HepG2 (cell line): ENCODE data around the gene SLC29A1. TPM values are rescaled to one million over a fixed set of nuclear protein-coding genes. Genes with fewer than 3 reads are reported as not detected.
A peak's percentile ranks its signal among the peaks of the same experiment; 100 is the strongest.

Experiments
- ATAC-seq: fragments of 200-7000 bp; cut with Tn5 transposase; 3 replicates; pipeline ENCODE4 v1.9.1; 2020; ENCODE audit warnings: mild to moderate bottlenecking, moderate library complexity
- BruUV-seq: library from RNA; stranded (reverse); fragments of 400-500 nt; replicated peaks from 2 replicates; lab custom pipeline; 2021; lab: Mats Ljungman, UMichigan
- CTCF ChIA-PET: fragments of 300-600 bp; formaldehyde crosslinking; extraction: SDS; loops from one replicate; lab custom pipeline; 2021; ENCODE audit warnings: low total read pairs, inconsistent platforms, low intra/inter-chr PET ratio; lab: Yijun Ruan, JAX
- POLR2A ChIA-PET: fragments of 350-600 bp; sonication (Branson Sonifier 250); formaldehyde crosslinking; loops from one replicate; lab custom pipeline; 2020; ENCODE audit warnings: antibody characterized with exemption, inconsistent platforms; lab: Yijun Ruan, JAX
- DNase-seq: peaks from one replicate; pipeline ENCODE4 v3.0.0-alpha.2; 2015; ENCODE audit warnings: low spot score
- FAIRE-seq: peaks from 3 replicates; lab custom pipeline; 2011; peaks lifted over from hg19 to GRCh38; lab: Jason Lieb, UNC
- H2AFZ ChIP-seq: one replicate; pipeline ENCODE4 v1.6.1; 2011; ENCODE audit warnings: low read length, inconsistent platforms
- H3K27ac ChIP-seq: fragments of 300-600 bp; 3 replicates; pipeline ENCODE4 v1.8.0; 2011; ENCODE audit warnings: mixed run types, mild to moderate bottlenecking, mixed read lengths, low read length, inconsistent platforms; ENCODE audit not compliant: insufficient read depth; ENCODE audit errors: extremely low read length
- H3K27me3 ChIP-seq, 2 experiments: fragments of 200-600 bp in 1 of 2; 2 replicates in 1 of 2; 3 replicates in 1 of 2; pipeline versions ENCODE4 v1.6.0 to v1.8.0; 2011; ENCODE audit warnings: low read length in 2 of 2, mild to moderate bottlenecking in 2 of 2, moderate library complexity in 2 of 2, inconsistent platforms in 1 of 2; ENCODE audit not compliant: insufficient read depth in 2 of 2, control insufficient read depth in 1 of 2
- H3K36me3 ChIP-seq, 2 experiments: fragments of 200-600 bp in 1 of 2; replicated peaks in 1 of 2; 2 replicates in 1 of 2; 3 replicates in 1 of 2; pipeline versions ENCODE4 v1.5.1 to v1.8.0; 2011; ENCODE audit warnings: low read length in 2 of 2, inconsistent platforms in 1 of 2; ENCODE audit not compliant: insufficient read depth in 2 of 2, control insufficient read depth in 1 of 2
- H3K4me1 ChIP-seq: 2 replicates; pipeline ENCODE4 v1.5.1; 2012; ENCODE audit warnings: low read length, inconsistent platforms; ENCODE audit not compliant: insufficient read depth
- H3K4me2 ChIP-seq: 2 replicates; pipeline ENCODE4 v1.6.0; 2011; ENCODE audit warnings: low read depth, low read length, inconsistent platforms
- H3K4me3 ChIP-seq, 3 experiments: fragments of 200-600 bp in 1 of 3; sonication (generic), shearing (Covaris generic) in 1 of 3; replicated peaks in 1 of 3; 2 replicates each; pipeline ENCODE4 v1.5.1; 2011 to 2016; ENCODE audit warnings: low read length in 3 of 3, inconsistent platforms in 2 of 3, low read depth in 2 of 3, mild to moderate bottlenecking in 2 of 3, control low read depth in 1 of 3, mixed read lengths in 1 of 3; ENCODE audit not compliant: insufficient read depth in 1 of 3
- H3K79me2 ChIP-seq: one replicate; pipeline ENCODE4 v1.6.1; 2011; ENCODE audit warnings: low read length, inconsistent platforms; ENCODE audit not compliant: insufficient read depth
- H3K9ac ChIP-seq: 2 replicates; pipeline ENCODE4 v1.6.0; 2011; ENCODE audit warnings: mild to moderate bottlenecking, low read depth, low read length, inconsistent platforms; ENCODE audit not compliant: insufficient read depth
- H3K9me3 ChIP-seq: 2 replicates; pipeline ENCODE4 v1.5.1; 2012; ENCODE audit warnings: mild to moderate bottlenecking, low read length
- H4K20me1 ChIP-seq: 2 replicates; pipeline ENCODE4 v1.6.0; 2011; ENCODE audit warnings: inconsistent platforms, mild to moderate bottlenecking, low read length, moderate library complexity; ENCODE audit not compliant: insufficient read depth
- MTA1 ChIP-seq: sonication (generic); formaldehyde crosslinking; IDR thresholded peaks from 2 replicates; pipeline ENCODE4 v1.4.0; 2020; ENCODE audit warnings: missing genetic modification reagents, mild to moderate bottlenecking, borderline replicate concordance
- MYC ChIP-seq: sonication (generic); formaldehyde crosslinking; IDR thresholded peaks from 2 replicates; pipeline ENCODE4 v1.9.0; 2021; ENCODE audit warnings: missing genetic modification reagents, borderline replicate concordance
- NCOA2 ChIP-seq: sonication (generic); formaldehyde crosslinking; IDR thresholded peaks from 2 replicates; pipeline ENCODE4 v1.8.0; 2022; ENCODE audit warnings: inconsistent platforms
- PHB2 ChIP-seq: fragments of 450-650 bp; IDR thresholded peaks from 2 replicates; pipeline ENCODE4 v1.6.1; 2018; ENCODE audit not compliant: partially characterized antibody
- RFXAP ChIP-seq: sonication (generic); formaldehyde crosslinking; IDR thresholded peaks from 2 replicates; pipeline ENCODE4 v1.4.0; 2020; ENCODE audit warnings: missing genetic modification reagents, borderline replicate concordance
- SIX4 ChIP-seq: sonication (generic); formaldehyde crosslinking; IDR thresholded peaks from 2 replicates; pipeline ENCODE4 v1.4.0; 2020; ENCODE audit warnings: missing genetic modification reagents
- ZNF138 ChIP-seq: sonication (generic); formaldehyde crosslinking; IDR thresholded peaks from 2 replicates; pipeline ENCODE4 v1.5.0; 2020; ENCODE audit warnings: mild to moderate bottlenecking, low read depth, missing genetic modification reagents
- ZNF547 ChIP-seq: sonication (generic); formaldehyde crosslinking; IDR thresholded peaks from 2 replicates; pipeline ENCODE4 v1.5.1; 2020; ENCODE audit warnings: mild to moderate bottlenecking, missing genetic modification reagents
- ZNF563 ChIP-seq: sonication (generic); formaldehyde crosslinking; IDR thresholded peaks from 2 replicates; pipeline ENCODE4 v1.8.0; 2022; ENCODE audit warnings: mild to moderate bottlenecking, moderate library complexity, missing genetic modification reagents
- ZNF768 ChIP-seq: sonication (generic); formaldehyde crosslinking; IDR thresholded peaks from 2 replicates; pipeline ENCODE4 v1.4.0; 2020; ENCODE audit warnings: missing genetic modification reagents
- WGBS: methylation state at CpG from one replicate; pipeline ENCODE4 v1.1.6; 2017; ENCODE audit warnings: low lambda C conversion rate; 5-methylcytosine and 5-hydroxymethylcytosine counted together
- in situ Hi-C: cut with HindIII; loops from 2 replicates; pipeline ENCODE4 v1.10.0; 2017; ENCODE audit warnings: low pct_unique_long_range_greater_than_20kb; ENCODE audit not compliant: extremely low pct_ligation_motif_present
- intact Hi-C: fragments of 100-400 bp; cut with micrococcal nuclease; formaldehyde crosslinking; loops from one replicate; pipeline ENCODE4 v1.10.0; 2022; ENCODE audit not compliant: unreplicated experiment
- polyA plus RNA-seq, 8 experiments: library from polyadenylated mRNA; depleted of rRNA in 3 of 8; stranded (reverse) in 7 of 8; unstranded in 1 of 8; fragments of >200 nt; fragmentation: Illumina TruSeq in 4 of 8; extraction: Trizol in 4 of 8; gene quantifications; 2 replicates each; pipeline versions ENCODE4 v1.2.1 to v1.2.3, GENCODE V29; 2011 to 2016; ENCODE audit warnings: low read depth in 4 of 8, missing spikeins in 1 of 8, mixed read lengths in 1 of 8; ENCODE audit not compliant: insufficient read depth in 1 of 8
- total RNA-seq, 5 experiments: library from RNA; depleted of rRNA; stranded (reverse); fragments of >200 nt; fragmentation: Illumina TruSeq; extraction: Trizol; gene quantifications; 2 replicates each; pipeline ENCODE4 v1.2.3, GENCODE V29; 2016; ENCODE audit warnings: low read depth in 1 of 5
- TF ChIP-seq, protein P1 (sequence below): sonication (generic); formaldehyde crosslinking; IDR thresholded peaks from 2 replicates; pipeline ENCODE4 v1.9.0; 2022; ENCODE audit warnings: missing genetic modification reagents, mild to moderate bottlenecking, borderline replicate concordance
- TF ChIP-seq, protein P2 (sequence below): sonication (generic); formaldehyde crosslinking; IDR thresholded peaks from 2 replicates; pipeline ENCODE4 v1.4.0; 2020; ENCODE audit warnings: missing genetic modification reagents

The SLC29A1 gene
- total and polyA plus RNA-seq, 2 of the 13 experiments (the other 11 are each of a cell fraction or from before 2014, with no cell fraction given) = 43.2 to 106 TPM

DNA sequence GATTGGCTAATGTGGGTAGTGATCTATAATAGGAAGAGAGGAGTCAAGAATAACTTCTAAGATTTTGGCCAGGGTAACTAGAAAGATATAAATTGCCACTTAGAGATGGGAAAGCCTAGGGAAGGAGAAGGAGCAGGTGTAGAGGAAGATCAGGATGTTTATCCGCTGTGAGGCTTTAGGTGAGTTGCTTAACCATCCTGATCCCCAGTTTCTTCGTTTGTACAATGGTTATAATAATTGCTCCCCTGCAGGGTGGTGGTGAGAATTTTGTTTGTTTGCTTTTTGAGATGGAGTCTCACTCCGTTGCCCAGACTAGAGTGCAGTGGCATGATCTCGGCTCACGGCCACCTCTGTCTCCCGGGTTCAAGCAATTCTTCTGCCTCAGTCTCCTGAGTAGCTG, 9.1 kb upstream of the SLC29A1 start:
- H3K4me2 ChIP-seq = no peak overlapping the region
- DNase-seq (no peak), FAIRE-seq (no peak), ATAC-seq (no peak)
- BruUV-seq = no TSS peak
- no peak overlapping the region for H3K9ac ChIP-seq
- H2AFZ ChIP-seq = no peak overlapping the region
- no peak for TF ChIP-seq ZNF138 (CRISPR knock-in tag)
- no peak for TF ChIP-seq ZNF547
- TF ChIP-seq ZNF768 (CRISPR knock-in tag) = peak; percentile 28; the same call in 1 of the 2 replicates
- ChIA-PET POLR2A (interaction anchor here (0.9 to 1.5 kb wide), 2 partner anchors 9 to 32 kb away, joined by 3 read pairs; partner anchors contain the start of genes HSP90AB1 and SLC29A1), CTCF (no interaction called here)
- no peak overlapping the region for H3K27ac ChIP-seq
- no peaks in the 10 kb centered on the region for H4K20me1 ChIP-seq
- intact Hi-C loops (no loop called here), in situ Hi-C loops (no loop called here)
- H3K79me2 ChIP-seq = no peaks in the 10 kb centered on the region
- WGBS = 38% methylated on average over 6 of the region's 6 CpGs
- H3K4me3 ChIP-seq = no peak overlapping the region
- peaks cover 0 to 26% of the 10 kb centered on the region in 2 experiments; a peak in 4 of 5 replicates for H3K27me3 ChIP-seq
- H3K36me3 ChIP-seq = no peaks in the 10 kb centered on the region
- H3K9me3 ChIP-seq = no peaks in the 10 kb centered on the region
- peaks cover 45% of the 10 kb centered on the region for H3K4me1 ChIP-seq

DNA sequence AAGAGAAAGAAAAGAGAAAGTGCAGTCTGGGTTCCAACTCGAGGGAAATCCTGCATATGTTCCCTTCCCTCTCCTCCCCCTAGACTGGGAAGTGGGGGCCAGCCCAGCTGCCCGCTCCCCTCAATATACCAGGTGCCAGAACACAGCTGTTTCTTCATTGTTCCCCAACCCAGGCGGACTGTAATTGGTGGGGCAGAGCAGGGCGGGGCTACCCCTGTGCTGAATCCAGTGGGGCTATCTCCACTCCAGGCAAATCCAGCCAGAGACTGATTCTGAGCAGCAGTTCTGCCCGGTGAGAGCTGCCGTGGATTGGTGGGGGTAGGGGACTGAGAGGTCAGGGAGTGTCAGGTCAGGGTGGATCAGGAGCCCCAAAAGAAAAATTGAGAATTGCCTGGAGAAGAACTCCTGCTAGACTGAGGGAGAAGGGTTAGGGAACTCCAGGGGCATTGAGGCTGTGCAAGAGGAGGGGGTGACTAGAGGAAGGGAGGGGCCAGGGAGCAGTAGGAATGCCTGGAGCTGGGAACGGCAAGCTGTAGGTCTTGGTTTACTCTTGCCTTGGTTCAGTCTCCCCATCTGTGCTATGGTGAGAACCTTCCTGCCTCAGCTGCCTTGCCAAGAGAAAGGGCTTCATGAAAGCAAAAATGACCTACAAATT, 6.6 kb upstream of the SLC29A1 start, which contains the start of gene MYMX:
TSS of gene MYMX (plus strand) at position 250 of the 655 bp plus-strand sequence. CDS start 546 bp downstream, outside the sequence.
- no peak for FAIRE-seq
- intact Hi-C loops (no loop called here), in situ Hi-C loops (no loop called here)
- no peak for DNase-seq
- peaks cover 0 to 26% of the 10 kb centered on the region in 2 experiments; a peak in 4 of 5 replicates for H3K27me3 ChIP-seq
- TF ChIP-seq RFXAP (no peak), ZNF563 (CRISPR knock-in tag) (0 out of 2 replicates have a peak, but pooled peaks have one; percentile 39), MYC (CRISPR knock-in tag) (no peak), NCOA2 (CRISPR knock-in tag) (no peak), SIX4 (CRISPR knock-in tag) (no peak), PHB2 (no peak), MTA1 (CRISPR knock-in tag) (no peak)
- TF ChIP-seq, protein P1, sequence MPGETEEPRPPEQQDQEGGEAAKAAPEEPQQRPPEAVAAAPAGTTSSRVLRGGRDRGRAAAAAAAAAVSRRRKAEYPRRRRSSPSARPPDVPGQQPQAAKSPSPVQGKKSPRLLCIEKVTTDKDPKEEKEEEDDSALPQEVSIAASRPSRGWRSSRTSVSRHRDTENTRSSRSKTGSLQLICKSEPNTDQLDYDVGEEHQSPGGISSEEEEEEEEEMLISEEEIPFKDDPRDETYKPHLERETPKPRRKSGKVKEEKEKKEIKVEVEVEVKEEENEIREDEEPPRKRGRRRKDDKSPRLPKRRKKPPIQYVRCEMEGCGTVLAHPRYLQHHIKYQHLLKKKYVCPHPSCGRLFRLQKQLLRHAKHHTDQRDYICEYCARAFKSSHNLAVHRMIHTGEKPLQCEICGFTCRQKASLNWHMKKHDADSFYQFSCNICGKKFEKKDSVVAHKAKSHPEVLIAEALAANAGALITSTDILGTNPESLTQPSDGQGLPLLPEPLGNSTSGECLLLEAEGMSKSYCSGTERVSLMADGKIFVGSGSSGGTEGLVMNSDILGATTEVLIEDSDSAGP (CRISPR knock-in tag) = no peak
- TF ChIP-seq, protein P2, sequence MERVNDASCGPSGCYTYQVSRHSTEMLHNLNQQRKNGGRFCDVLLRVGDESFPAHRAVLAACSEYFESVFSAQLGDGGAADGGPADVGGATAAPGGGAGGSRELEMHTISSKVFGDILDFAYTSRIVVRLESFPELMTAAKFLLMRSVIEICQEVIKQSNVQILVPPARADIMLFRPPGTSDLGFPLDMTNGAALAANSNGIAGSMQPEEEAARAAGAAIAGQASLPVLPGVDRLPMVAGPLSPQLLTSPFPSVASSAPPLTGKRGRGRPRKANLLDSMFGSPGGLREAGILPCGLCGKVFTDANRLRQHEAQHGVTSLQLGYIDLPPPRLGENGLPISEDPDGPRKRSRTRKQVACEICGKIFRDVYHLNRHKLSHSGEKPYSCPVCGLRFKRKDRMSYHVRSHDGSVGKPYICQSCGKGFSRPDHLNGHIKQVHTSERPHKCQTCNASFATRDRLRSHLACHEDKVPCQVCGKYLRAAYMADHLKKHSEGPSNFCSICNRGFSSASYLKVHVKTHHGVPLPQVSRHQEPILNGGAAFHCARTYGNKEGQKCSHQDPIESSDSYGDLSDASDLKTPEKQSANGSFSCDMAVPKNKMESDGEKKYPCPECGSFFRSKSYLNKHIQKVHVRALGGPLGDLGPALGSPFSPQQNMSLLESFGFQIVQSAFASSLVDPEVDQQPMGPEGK (CRISPR knock-in tag) = 0 out of 2 replicates have a peak, but pooled peaks have one; percentile 29
- no peak within 1 kb of the TSS for H3K27ac ChIP-seq
- H2AFZ ChIP-seq = no peak within 1 kb of the TSS
- CTCF ChIA-PET = no interaction called here
- POLR2A ChIA-PET = interaction anchor here (0.6 to 1.2 kb wide), 3 partner anchors 21 to 24 kb away, joined by 3 to 5 read pairs (median 5); no protein-coding TSS in a partner anchor
- no peak for ATAC-seq
- H3K4me2 ChIP-seq = peak within 1 kb of the TSS; percentile 82
- BruUV-seq = no TSS peak
- no peaks in the 10 kb centered on the region for H4K20me1 ChIP-seq
- no peaks in the 10 kb centered on the region for H3K79me2 ChIP-seq
- peak within 1 kb of the TSS in 2 of 3 experiments; percentile 10 to 53; a peak in 3 of 6 replicates for H3K4me3 ChIP-seq
- H3K4me1 ChIP-seq = peaks cover 63% of the 10 kb centered on the region
- peak within 1 kb of the TSS; percentile 14; the same call in 1 of the 2 replicates for H3K9ac ChIP-seq
- under 1% methylated on average over 7 of the region's 7 CpGs for WGBS
- H3K9me3 ChIP-seq = no peaks in the 10 kb centered on the region
- no peaks in the 10 kb centered on the region for H3K36me3 ChIP-seq
